IPS-18c (cell line): ENCODE measurements around the gene TMEM100.
"Not testable (repeated sequence)": the region's sequence is repeated elsewhere in the genome, so short reads cannot be mapped to it uniquely, and the experiment has no call there.

Experiments
- H3K4me3 ChIP-seq: 2 replicates; pipeline ENCODE4 v1.7.0; 2013; ENCODE audit warnings: low read depth, mild to moderate bottlenecking, low read length, moderate library complexity; ENCODE audit not compliant: insufficient read depth
- H3K9me3 ChIP-seq: one replicate; pipeline ENCODE4 v1.6.1; 2013; ENCODE audit warnings: mild to moderate bottlenecking, low read length, moderate library complexity; ENCODE audit not compliant: control insufficient read depth, insufficient read depth

TMEM100 gene

DNA sequence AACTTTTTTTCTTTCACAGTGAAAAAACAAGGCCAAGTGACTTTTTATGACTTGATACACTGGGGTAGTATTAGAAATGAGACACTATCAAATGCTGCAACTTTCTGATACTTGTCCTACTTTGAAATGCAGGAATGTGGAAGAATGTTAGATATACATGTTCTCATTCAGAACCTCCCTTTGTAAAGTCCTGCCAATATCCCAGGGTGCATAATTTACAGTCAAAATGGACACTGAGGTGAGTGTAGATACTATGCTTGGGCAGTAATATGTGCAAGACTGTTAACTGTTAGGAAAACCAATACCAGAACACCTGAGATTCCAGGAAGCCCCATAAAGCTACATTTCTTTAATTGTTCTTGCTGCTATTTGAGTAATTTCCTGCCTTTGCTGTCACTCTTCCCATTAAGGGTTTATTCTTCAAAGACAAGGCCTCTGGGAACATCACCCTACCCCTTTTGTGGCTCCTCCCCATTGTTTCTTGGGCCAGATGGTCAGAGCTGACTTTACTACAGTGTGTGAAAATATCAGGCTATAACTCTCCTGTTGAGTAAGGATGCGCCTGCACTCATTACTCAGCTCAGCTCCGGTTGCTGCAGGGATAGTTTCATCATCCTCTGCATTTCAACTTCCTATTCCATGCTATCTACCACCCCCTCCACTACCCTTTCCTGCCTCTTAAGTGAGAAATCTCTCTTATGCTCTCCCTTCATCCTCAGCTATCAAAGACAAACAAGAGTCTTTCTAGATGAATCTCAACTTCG, 48.7 kb downstream of the TMEM100 start:
- Histone ChIP-seq H3K4me3 (no peak overlapping the region), H3K9me3 (peaks cover 5% of the 10 kb centered on the region)

DNA sequence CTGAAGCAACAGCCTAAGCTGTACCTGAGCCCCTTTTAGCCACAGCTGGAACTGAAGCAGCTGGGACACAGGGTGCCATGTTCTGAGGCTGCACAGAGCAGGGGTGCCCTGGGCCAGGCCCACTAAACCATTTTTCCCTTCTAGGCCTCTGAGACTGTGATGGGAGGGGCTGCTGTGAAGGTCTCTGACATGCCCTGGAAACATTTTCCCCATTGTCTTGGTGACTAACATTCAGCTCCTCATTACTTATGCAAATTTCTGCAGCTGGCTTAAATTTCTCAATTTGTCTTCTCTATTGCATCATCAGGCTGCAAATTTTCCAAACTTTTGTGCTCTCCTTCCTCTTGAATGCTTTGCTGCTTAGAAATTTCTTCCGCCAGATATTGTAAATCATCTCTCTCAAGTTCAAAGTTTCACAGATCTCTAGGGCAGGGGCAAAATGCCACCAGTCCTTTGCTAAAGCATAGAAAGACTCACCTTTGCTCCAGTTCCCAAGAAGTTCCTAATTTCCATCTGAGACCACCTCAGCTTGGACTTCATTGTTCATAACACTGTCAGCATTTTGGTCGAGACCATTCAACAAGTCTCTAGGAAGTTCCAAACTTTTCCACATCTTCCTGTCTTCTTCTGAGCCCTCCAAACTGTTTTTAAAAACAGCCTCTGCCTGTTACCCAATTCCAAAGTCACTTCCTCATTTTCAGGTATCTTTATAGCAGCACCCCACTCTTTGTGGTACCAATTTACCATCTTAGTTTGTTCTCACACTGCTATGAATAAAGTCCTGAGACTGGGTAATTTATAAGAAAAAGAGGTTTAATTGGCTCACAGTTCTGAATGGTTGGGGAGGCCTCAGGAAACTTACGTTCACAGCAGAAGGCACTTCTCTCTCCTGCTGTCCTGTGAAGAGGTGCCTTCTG, 49.8 kb downstream of the TMEM100 start:
- Histone ChIP-seq H3K4me3 (no peak overlapping the region), H3K9me3 (peaks cover 5% of the 10 kb centered on the region)

DNA sequence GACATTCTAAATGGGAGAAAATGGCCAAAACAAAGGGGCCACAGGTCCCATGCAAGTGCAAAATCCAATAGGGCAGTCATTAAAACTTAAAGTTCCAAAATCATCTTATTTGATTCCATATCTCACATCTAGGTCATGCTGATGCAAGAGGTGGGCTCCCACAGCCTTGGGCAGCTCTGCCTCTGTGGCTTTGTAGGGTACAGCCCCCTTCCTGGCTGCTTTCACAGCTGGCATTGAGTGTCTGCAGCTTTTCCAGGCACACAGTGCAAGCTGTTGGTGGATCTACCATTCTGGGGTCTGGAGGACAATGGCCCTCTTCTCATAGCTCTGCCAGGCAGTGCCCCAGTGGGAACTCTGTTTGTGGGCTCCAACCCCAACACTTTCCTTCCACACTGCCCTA, 50.7 kb downstream of the TMEM100 start:
- H3K4me3 ChIP-seq, H3K9me3 ChIP-seq: not testable (repeated sequence)
